ENCODE results near the gene LOXL1. TPM values are rescaled to one million over a fixed set of nuclear protein-coding genes. Genes with fewer than 3 reads are reported as not detected.

Gene LOXL1
- total and polyA plus RNA-seq, 2 of the 4 experiments (the other 2 are of a cell fraction), result 148 to 332 TPM

DNA sequence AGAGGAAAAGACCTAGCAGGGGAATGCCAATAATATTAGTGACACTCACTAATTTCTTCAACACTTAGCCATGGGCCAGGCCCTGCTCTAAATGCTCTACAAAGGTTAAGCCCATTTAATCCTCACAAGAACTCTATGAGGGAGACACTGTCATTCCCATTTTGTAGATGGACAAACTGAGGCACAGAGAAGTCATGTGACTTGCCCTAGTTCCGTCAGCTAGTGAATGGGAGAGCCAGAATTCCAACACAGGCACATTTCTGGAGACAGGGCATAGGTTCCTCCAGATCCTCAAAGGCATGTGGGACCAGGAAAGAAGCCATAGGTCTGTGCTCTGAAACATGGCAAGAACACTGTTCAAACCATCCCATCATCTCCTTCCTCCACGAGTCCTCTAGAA lies 31.5 kb downstream of the LOXL1 start:
- intact Hi-C loops (cut with micrococcal nuclease), result no loop called here
- Histone ChIP-seq H2AFZ (replicated peaks; ENCODE audit: low read length, poor library complexity) (no peak overlapping the region), H3K14ac (replicated peaks; ENCODE audit: low read depth, low read length) (peak overlapping the region; percentile 69), H3K27ac (ENCODE audit: insufficient read depth, low read length) (no peak overlapping the region), H3K9me1 (ENCODE audit: insufficient read depth, low read length) (peaks cover 18% of the 10 kb centered on the region), H3K4ac (ENCODE audit: low read depth, low read length) (peak overlapping the region; percentile 84), H2AK9ac (replicated peaks; ENCODE audit: low read depth, low read length, poor library complexity) (peak overlapping the region; percentile 52), H4K91ac (ENCODE audit: insufficient read depth, low read depth, low read length) (peak overlapping the region; percentile 77; the same call in 1 of the 2 replicates), H3K36me3 (ENCODE audit: control insufficient read depth, insufficient read depth, low read length) (peaks cover 7% of the 10 kb centered on the region; the same call in 1 of the 2 replicates), H4K8ac (ENCODE audit: low read depth in 2 of 2, low read length in 2 of 2) (peak overlapping the region; percentile 3 to 47; a peak in 1 of 4 replicates), H3K56ac (ENCODE audit: extremely low read depth, insufficient read depth, low read length) (no peak overlapping the region), H3K9ac (ENCODE audit: low read depth, low read length) (no peak overlapping the region), H3K27me3 (ENCODE audit: control insufficient read depth, insufficient read depth, low read length) (no peaks in the 10 kb centered on the region), H2BK120ac (ENCODE audit: low read depth, low read length) (peak overlapping the region; percentile 67), H3K4me1 (ENCODE audit: control insufficient read depth, insufficient read depth, low read length) (peaks cover 19% of the 10 kb centered on the region), H2BK20ac (ENCODE audit: low read depth, low read length) (peak overlapping the region; percentile 84), H2BK15ac (ENCODE audit: low read depth, low read length) (peak overlapping the region; percentile 92; the same call in 2 of the 3 replicates), H4K20me1 (ENCODE audit: insufficient read depth, low read length) (no peaks in the 10 kb centered on the region), H3K18ac (ENCODE audit: low read depth, low read length) (peak overlapping the region; percentile 16; the same call in 1 of the 2 replicates), H3K79me1 (ENCODE audit: low read depth in 1 of 2, low read length in 2 of 2) (no peaks in the 10 kb centered on the region), H3K23ac (ENCODE audit: low read depth, low read length) (peak overlapping the region; percentile 29; the same call in 1 of the 2 replicates), H3K4me3 (ENCODE audit: insufficient read depth, low read depth, low read length) (no peak overlapping the region), H4K5ac (ENCODE audit: low read depth, low read length) (no peak overlapping the region), H2BK5ac (ENCODE audit: low read depth, low read length, poor library complexity, severe bottlenecking) (peak overlapping the region; percentile 53), H2AK5ac (ENCODE audit: low read depth, low read length) (peak overlapping the region; percentile 99), H3K4me2 (ENCODE audit: low read depth, low read length) (no peak overlapping the region), H3K9me3 (ENCODE audit: control insufficient read depth, insufficient read depth, low read length) (no peaks in the 10 kb centered on the region)
- in situ Hi-C loops (cut with MboI; ENCODE audit: low sequenced_read_pairs), result no loop called here
- dilution Hi-C loops (cut with HindIII; ENCODE audit: low sequenced_read_pairs, unreplicated experiment), result no loop called here
- CTCF ChIA-PET, result no interaction called here
- DNase-seq, result no peak
- BruUV-seq (replicated peaks), result no TSS peak
- POLR2A ChIA-PET (ENCODE audit: unreplicated experiment), result no interaction called here
- no peak for ATAC-seq (ENCODE audit: low read depth)
- TF ChIP-seq, protein P1, sequence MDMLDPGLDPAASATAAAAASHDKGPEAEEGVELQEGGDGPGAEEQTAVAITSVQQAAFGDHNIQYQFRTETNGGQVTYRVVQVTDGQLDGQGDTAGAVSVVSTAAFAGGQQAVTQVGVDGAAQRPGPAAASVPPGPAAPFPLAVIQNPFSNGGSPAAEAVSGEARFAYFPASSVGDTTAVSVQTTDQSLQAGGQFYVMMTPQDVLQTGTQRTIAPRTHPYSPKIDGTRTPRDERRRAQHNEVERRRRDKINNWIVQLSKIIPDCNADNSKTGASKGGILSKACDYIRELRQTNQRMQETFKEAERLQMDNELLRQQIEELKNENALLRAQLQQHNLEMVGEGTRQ (IDR thresholded peaks at IDR 0.05; ENCODE audit: low read depth, low read length), result 0 out of 2 replicates have a peak, but pooled peaks have one; percentile 2
- no peak for TF ChIP-seq FOS (IDR thresholded peaks at IDR 0.05; ENCODE audit: low read depth, low read length)
- WGBS, 2 experiments (ENCODE audit: extremely low coverage in 2 of 2, insufficient read length in 1 of 2), result no CpG with 5 or more reads among the region's 2 CpGs
